EL (cell line): ENCODE results near the gene PITPNM3.

Source experiments
- DNase-seq: peaks from one replicate; pipeline ENCODE4 v3.0.0-alpha.2; 2016

PITPNM3 gene

GRCh38 chr17:6525141-6525540 is 31.2 kb downstream of the PITPNM3 start:
- no peak for DNase-seq

- DNase-seq, result peak; percentile 19
Measured at GRCh38 chr17:6524520-6524919, 31.8 kb downstream of the PITPNM3 start.

DNA sequence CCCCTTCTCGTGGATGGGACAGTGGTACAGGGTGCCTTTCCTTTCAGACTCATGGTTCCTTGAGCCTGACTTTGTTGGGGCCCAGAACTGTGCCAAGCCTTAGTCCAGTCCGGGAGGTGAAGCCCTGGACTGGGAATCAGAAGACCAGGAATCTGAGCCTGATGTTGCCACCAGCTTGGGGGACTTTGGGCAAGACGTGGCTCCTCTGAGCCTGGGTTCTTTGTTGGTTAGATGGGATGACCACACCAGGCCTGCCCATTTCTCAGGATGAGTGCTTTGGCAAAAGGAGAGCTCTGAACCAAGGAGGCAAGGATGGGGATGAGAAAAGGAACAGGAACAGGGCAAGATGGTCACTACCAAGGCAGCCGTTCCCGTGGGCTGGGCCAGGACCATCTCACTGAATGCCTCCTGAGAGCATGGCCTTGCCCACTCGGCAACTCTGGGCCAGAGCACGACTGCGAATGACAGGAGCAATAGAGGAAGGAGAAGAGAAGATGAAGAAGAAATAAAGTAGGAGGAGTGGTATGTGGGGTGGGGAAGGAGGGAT is 32.5 kb downstream of the PITPNM3 start:
- DNase-seq, result no peak

- peak; percentile 57 for DNase-seq
Measured at GRCh38 chr17:6523330-6523729, 33.0 kb downstream of the PITPNM3 start.

DNA sequence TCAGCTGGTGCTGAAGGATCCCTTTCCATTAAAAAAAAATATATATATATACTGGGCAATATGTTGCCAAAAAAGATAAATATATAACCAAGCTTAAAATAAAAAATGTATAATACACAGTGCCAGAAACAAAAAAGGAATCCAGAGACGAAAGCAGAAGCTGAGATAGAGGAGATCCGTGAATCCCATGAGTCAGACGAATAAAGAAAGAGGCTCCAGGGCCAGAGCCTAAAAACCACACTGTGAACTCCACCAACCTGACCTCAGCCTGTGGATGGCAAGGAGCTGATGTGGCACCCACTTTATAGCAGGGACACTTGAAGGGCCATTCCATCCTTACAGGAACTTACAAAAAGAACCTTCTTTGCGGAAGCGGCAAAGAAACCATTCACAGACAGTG is 34.8 kb downstream of the PITPNM3 start:
- DNase-seq, result no peak

GRCh38 chr17:6517062-6517461 is 39.3 kb downstream of the PITPNM3 start:
- DNase-seq, result no peak

DNA sequence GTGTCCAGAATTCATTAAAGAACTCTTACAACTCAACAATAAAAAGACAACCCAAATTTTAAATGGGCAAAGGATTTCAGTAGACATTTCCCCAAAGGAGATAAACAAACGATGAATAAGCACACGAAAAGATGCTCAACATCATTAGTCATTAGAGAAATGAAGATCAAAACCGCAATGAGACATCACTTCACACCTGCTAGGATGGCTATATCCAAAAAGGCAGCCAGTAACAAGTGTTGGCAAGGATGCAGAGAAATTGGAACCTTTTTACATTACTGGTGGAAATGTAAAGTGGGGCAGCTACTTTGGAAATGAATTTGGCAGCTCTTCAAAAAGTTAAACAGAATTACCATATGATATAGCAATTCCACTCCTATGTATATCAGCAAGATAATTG is 42.0 kb downstream of the PITPNM3 start:
- no peak for DNase-seq

DNA sequence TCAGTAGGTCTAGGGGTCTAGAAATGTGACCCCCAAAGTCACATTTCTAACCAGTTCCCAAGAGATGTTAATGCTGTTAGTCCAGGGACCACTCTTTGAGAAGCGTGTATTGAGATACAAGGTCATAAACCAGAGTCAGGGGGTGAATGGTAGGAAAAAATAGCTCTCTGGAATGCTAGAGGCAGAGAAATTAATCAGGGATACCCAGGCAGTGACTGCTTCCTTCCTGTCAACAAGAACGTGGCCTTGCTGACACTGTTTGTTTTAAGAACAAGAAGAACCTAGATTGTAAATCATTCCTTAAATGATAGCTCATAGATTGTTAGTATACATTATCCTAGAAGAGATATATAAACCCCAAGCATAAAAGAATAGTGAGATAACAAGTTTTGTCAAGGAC is 43.8 kb downstream of the PITPNM3 start:
- no peak for DNase-seq

GRCh38 chr17:6510321-6510977 is 45.9 kb downstream of the PITPNM3 start:
- peak; percentile 48 for DNase-seq

DNA sequence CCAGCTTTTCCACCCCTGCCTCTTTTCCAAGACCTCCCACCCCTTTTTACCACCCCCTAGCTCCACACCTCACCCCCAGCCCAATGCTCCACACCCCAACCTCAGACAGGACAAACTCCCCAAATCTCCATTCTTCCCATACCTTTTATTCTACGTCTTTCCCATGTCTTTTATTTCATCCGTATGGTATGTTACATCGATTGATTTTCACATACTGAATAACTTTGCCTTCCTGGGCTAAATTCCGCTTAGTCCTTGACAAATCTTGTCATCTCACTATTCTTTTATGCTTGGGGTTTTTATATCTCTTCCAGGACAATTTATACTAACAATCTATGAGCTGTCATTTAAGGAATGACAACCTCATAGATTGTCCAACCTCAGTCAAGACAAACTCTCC is 46.4 kb downstream of the PITPNM3 start:
- no peak for DNase-seq

- no peak for DNase-seq
Measured at GRCh38 chr17:6509031-6509771, 47.2 kb downstream of the PITPNM3 start.

DNA sequence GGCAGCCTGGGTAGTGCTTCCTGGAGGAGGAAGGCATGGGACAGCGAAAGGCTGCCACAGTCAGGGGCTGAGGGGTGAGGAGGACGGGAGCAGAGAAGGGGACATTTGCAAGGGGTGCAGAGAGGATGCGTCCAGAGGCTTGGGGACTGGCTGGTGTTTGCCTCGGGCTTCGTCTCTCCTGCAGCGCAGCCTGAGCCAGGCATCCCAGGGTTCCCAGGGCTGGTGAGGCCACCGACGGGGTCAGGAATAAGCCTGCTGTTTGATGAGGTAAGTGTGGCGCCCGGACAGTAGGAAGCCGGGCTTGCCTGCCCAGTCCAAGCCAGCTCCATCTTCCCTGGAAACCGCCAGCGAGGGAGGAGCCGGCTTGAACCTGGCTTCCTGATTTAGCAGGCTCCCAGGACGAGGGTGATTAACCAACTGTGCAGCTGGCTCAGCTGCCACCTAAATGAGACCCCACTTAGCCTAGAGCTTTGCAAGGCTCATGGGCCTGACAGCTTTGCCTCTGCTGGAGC is 47.8 kb downstream of the PITPNM3 start:
- no peak for DNase-seq

DNA sequence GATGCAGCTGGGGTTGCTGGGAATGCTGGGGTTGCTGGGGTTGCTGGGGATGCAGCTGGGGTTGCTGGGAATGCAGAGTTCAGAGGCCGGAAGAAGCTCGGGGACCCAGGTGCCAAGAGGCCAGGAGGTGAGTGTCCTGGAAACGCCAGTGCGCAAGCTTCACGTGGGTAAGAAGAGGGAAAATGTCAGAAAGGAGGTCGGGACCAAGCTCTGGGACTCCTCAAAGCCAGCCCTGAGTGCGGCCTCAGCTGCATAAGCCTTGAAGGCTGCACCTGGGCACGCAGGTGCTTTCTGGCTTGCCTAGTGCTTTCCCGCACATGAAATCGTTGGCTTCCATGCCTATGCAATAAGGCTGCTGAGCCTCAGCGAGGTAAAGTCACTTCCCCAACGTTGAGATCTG is 48.3 kb downstream of the PITPNM3 start:
- no peak for DNase-seq

DNA sequence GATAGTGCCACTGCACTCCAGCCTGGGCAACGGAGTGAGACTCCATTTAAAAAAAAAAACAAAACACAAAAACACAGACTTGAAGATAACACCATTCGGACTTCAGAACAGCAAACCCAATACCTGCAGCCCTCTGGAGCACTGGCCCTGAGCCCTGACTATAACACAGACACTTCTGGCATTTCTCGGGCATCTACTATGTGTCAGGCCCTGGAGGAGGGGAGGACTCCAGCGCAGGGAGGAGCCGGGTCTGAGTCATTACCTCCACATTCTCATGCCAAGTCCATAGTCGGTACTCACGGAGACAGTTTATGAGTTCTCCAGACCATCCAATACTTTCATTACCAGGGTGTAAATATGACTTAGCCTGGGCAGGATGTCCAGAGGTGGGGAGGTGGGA is 48.8 kb downstream of the PITPNM3 start:
- DNase-seq, result peak; percentile 91

DNA sequence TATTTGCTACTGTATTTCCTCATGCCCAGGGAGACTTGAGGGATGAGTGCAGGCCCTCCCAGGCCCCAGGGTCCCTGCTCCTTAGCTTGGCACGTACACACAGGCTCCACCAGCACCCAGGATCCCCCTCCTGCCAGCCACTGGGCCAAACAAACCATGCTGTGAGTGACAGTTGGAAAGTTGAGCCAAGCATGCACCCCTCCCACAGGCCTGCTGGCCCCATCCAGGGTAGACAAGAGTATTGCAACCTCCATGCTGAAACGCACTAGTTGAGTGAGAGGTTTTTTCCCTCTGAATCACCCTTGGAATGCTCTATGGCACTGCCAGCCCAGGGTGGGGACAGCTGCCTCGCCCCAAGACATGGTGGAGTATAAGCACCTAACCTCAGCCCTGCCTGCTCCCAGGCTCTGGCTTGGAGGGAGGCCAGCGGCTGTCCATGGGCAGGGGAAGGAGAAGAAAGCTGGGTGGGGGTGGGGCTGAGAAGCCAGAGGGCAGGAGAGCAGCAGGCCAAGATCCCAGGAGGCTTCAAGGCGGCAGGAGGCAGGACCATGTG is 49.6 kb downstream of the PITPNM3 start:
- peak; percentile 73 for DNase-seq

GRCh38 chr17:6505425-6506142 is 50.8 kb downstream of the PITPNM3 start:
- peak; percentile 58 for DNase-seq

DNA sequence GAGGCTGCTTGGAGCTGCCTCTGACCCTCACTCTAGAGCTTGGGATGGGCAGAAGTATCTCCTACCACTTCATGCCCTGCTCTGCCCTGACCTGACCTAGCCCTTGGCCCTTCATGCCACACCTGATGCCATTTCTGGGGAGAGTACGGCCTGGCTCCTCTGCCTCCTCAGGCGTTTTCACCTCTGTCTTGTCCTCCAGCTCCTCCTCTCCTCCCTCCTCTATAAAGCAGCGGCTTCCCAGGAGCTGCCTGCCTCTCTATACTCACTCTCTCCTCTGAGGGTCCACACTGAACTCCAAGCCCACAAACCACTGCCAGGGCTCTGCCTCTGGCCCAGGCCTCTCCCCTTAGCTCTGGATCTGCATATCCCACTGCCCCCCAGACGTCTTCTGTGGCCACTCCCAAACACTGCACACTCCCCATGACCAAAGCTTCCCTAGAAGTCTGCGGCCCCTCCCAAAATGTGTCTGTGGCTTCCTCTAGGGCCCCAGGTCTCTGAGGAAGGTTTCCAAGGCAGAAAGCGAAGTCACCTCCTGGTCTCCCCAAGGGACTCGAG is 52.6 kb downstream of the PITPNM3 start:
- DNase-seq, result no peak

GRCh38 chr17:6502871-6503509 is 53.4 kb downstream of the PITPNM3 start:
- no peak for DNase-seq

- no peak for DNase-seq
Measured at GRCh38 chr17:6502142-6502541, 54.2 kb downstream of the PITPNM3 start.

DNA sequence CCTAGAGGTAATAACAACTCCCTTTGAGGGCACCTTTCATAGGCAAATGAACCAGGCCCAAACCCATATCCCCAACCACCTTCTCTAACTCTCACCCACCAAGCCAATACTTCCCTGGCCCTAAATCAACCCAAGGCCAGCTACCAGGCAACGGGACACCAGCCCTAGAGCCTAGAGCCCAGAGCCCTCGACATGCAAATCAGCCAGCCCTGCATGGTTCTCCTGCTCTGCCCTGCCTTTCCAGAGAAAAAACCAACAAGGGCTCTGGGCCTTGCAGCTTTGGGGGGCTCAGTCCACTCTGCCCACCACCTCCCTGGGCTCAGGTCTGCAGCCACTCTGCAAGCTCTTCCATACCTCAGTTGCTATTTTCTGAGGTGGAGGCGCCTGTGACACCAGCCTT is 55.0 kb downstream of the PITPNM3 start:
- DNase-seq, result no peak

- no peak for DNase-seq
Measured at GRCh38 chr17:6498901-6499540, 57.3 kb downstream of the PITPNM3 start.

- DNase-seq, result no peak
Measured at GRCh38 chr17:6498356-6498755, 58.0 kb downstream of the PITPNM3 start.
